Bronchial epithelial cell (primary cell): ENCODE measurements around the gene NUDT13. TPM values are rescaled to one million over a fixed set of nuclear protein-coding genes. Genes with fewer than 3 reads are reported as not detected.

Source experiments
- DNase-seq: peaks from one replicate; pipeline ENCODE4 v3.0.0-alpha.2; 2010; ENCODE audit warnings: low read depth
- FAIRE-seq: peaks from 2 replicates; lab custom pipeline; 2011; peaks lifted over from hg19 to GRCh38; lab: Jason Lieb, UNC
- H3K27me3 ChIP-seq: 2 replicates; pipeline ENCODE4 v1.5.1; 2011; ENCODE audit warnings: low read length; ENCODE audit not compliant: control insufficient read depth, insufficient read depth
- H3K36me3 ChIP-seq: 2 replicates; pipeline ENCODE4 v1.5.1; 2011; ENCODE audit warnings: low read length; ENCODE audit not compliant: control insufficient read depth, insufficient read depth
- H3K4me3 ChIP-seq: 2 replicates; pipeline ENCODE4 v1.5.1; 2011; ENCODE audit warnings: mild to moderate bottlenecking, low read depth, low read length, control low read depth
- total RNA-seq: library from RNA; depleted of rRNA; stranded (reverse); fragments of >200 nt; gene quantifications from 2 replicates; pipeline ENCODE4 v1.2.1, GENCODE V29; 2014
- TF ChIP-seq, protein P1 (sequence below): IDR thresholded peaks from 2 replicates; pipeline ENCODE4 v1.5.1; 2011; ENCODE audit warnings: mild to moderate bottlenecking, moderate library complexity, low read length, control low read depth, inconsistent platforms; ENCODE audit not compliant: insufficient read depth, severe bottlenecking

Gene NUDT13
- total RNA-seq = 0.64 and 1.1 TPM in 2 replicates

DNA sequence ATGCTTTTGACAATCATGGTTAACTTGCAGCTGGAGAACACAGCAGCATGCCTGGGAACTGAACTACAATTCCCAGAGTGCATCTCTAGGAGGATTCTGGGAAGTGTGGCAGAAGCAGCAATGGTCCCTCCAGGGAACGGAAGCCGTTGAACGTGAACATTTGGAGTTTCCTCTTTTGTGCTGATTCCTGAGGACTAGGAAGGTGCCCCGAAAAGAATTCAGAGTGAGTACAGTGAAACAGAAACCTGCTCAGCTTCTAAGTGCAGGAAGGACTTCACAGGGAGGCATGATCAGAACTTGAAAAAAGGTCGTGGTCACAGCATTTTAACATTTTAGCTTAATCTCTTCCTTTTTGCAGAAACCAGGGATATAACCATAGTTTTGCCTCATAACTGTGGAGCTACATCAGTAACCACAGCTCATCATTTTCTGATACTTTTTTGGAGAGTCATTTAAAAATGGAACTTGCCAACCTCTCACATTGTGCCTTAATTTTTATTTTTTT, at the start of gene NUDT13:
TSS of gene NUDT13 (plus strand) at position 111 of the 505 bp plus-strand sequence. CDS start 3,911 bp downstream, outside the sequence.
- DNase-seq = peak; percentile 77
- Histone ChIP-seq H3K36me3 (no peaks in the 10 kb centered on the region), H3K4me3 (peak within 1 kb of the TSS; percentile 54), H3K27me3 (no peaks in the 10 kb centered on the region)
- FAIRE-seq = no peak
- TF ChIP-seq, protein P1, sequence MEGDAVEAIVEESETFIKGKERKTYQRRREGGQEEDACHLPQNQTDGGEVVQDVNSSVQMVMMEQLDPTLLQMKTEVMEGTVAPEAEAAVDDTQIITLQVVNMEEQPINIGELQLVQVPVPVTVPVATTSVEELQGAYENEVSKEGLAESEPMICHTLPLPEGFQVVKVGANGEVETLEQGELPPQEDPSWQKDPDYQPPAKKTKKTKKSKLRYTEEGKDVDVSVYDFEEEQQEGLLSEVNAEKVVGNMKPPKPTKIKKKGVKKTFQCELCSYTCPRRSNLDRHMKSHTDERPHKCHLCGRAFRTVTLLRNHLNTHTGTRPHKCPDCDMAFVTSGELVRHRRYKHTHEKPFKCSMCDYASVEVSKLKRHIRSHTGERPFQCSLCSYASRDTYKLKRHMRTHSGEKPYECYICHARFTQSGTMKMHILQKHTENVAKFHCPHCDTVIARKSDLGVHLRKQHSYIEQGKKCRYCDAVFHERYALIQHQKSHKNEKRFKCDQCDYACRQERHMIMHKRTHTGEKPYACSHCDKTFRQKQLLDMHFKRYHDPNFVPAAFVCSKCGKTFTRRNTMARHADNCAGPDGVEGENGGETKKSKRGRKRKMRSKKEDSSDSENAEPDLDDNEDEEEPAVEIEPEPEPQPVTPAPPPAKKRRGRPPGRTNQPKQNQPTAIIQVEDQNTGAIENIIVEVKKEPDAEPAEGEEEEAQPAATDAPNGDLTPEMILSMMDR = no peak

GRCh38 chr10:73060738-73061635, 49.3 kb upstream of the NUDT13 start:
- H3K4me3 ChIP-seq = no peak overlapping the region
- no peaks in the 10 kb centered on the region for H3K27me3 ChIP-seq
- FAIRE-seq = no peak
- DNase-seq = peak; percentile 61
- TF ChIP-seq, protein P1 = peak; percentile 36
- peaks cover 1% of the 10 kb centered on the region for H3K36me3 ChIP-seq

DNA sequence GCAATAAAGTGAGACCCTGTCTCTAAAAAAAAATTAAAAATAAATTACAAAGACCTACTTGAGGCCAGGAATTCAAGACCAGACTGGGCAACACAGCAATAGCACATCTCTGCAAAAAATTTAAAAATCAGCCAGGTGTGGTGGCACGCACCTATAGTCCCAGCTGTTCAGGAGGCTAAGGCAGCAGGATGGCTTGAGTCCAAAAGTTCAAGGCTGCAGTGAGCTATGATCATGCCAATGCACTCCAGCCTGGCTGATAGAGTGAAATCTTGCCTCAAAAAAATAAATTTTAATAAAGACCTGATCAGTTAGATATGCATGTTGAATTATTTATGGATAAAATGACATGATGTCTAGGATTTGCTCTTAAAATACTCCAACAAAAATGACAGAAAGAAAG, 48.5 kb upstream of the NUDT13 start:
- FAIRE-seq (no peak), DNase-seq (no peak)
- no peak overlapping the region for H3K4me3 ChIP-seq
- no peaks in the 10 kb centered on the region for H3K27me3 ChIP-seq
- H3K36me3 ChIP-seq = peaks cover 1% of the 10 kb centered on the region
- TF ChIP-seq, protein P1 = no peak

DNA sequence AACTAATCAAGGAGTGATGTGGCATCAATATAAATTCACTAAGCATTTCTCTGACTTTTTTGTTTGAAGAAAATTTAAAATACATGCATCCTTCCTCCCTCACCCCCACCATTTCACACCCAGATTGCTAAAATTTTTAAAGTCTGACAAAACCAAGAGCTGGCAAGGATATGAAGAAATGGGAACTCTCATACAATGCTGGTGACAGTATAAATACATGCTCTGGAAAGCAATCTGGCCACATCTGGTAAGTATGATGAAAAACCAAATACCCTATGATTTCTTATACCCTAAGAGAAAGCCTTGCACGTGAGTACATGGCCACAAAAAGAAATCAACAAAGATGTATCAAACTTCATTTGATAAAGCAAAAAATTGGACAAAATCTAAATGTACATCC, 44.8 kb upstream of the NUDT13 start:
- DNase-seq (no peak), FAIRE-seq (no peak)
- H3K36me3 ChIP-seq = peaks cover 3% of the 10 kb centered on the region

DNA sequence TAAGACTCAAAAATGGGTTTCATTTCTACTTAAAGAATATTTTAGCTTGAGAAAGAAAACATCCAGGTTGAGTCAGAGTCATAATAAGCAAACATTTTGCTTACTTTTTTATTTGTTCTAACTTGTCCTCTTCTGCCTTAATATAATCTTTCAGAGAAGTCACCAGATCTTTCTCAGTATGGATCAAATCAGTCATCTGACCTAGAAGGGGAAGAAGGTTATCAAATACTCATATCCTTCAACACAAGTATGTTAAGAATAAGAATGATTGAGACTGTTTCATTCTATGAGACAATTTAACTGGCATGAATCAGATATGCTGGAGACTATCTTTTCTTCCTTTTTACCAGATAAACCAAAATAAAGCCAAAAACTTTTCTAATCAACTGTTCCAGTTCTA, 36.6 kb upstream of the NUDT13 start:
- TF ChIP-seq, protein P1 = no peak
- peaks cover 3% of the 10 kb centered on the region for H3K36me3 ChIP-seq
- H3K4me3 ChIP-seq = no peak overlapping the region
- H3K27me3 ChIP-seq = no peaks in the 10 kb centered on the region
- DNase-seq (peak; percentile 60), FAIRE-seq (no peak)

More for the DNA sequence above, 44.8 kb upstream of the NUDT13 start:
- H3K4me3 ChIP-seq = no peak overlapping the region
- TF ChIP-seq, protein P1 = no peak
- no peaks in the 10 kb centered on the region for H3K27me3 ChIP-seq
